Measurements from ENCODE around the gene NHLRC4.
A peak's percentile ranks its signal among the peaks of the same experiment; 100 is the strongest.

GRCh38 chr16:569445-570254 lies 2.8 kb downstream of the NHLRC4 start, which contains the start of gene PIGQ:
- TF ChIP-seq CTCF (IDR thresholded peaks at IDR 0.05) = no peak
- no peak for TF ChIP-seq EP300 (IDR thresholded peaks at IDR 0.05)
- TF ChIP-seq POLR2AphosphoS5 (IDR thresholded peaks at IDR 0.05) = no peak
- peak; percentile 33 to 44 for TF ChIP-seq POLR2A (IDR thresholded peaks at IDR 0.05)
